DND-41 (cell line): ENCODE data around the gene PHLDB3.

Source experiments
- EZH2 ChIP-seq: IDR thresholded peaks from 3 replicates; pipeline ENCODE4 v1.6.1; 2012; ENCODE audit warnings: borderline replicate concordance, low read depth, mild to moderate bottlenecking, moderate library complexity, low read length, inconsistent platforms; ENCODE audit not compliant: severe bottlenecking
- TF ChIP-seq, protein P1 (sequence below): IDR thresholded peaks from 2 replicates; pipeline ENCODE4 v1.5.1; 2012; ENCODE audit warnings: borderline replicate concordance, low read length, moderate library complexity, mild to moderate bottlenecking; ENCODE audit not compliant: poor library complexity, severe bottlenecking; ENCODE audit errors: extremely low read depth

DNA sequence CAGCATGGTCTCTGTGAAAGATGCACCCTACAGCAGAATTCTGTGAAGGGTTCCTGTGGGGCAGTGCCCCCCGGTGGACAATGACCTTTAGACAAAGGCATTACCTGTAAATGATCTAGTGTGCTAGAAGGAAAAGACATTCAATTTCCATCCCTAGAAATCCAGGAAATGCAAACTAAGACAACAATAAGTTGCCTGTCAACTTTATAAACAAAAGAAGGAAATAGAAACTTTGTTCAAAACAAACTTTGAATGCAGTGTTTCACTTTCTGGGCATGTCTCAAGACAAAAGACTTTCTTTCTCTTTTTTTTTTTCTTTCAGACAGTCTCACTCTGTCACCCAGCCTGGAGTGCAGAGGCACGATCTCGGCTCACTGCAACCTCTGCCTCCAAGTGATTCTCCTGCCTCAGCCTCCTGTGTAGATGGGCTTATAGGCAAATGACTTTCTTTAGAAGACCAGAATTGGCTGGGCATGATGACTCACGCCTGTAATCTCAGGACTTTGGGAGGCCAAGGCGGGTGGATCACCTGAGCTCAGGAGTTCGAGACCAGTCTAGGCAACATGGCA is 74.3 kb downstream of the PHLDB3 start:
- TF ChIP-seq, protein P1, sequence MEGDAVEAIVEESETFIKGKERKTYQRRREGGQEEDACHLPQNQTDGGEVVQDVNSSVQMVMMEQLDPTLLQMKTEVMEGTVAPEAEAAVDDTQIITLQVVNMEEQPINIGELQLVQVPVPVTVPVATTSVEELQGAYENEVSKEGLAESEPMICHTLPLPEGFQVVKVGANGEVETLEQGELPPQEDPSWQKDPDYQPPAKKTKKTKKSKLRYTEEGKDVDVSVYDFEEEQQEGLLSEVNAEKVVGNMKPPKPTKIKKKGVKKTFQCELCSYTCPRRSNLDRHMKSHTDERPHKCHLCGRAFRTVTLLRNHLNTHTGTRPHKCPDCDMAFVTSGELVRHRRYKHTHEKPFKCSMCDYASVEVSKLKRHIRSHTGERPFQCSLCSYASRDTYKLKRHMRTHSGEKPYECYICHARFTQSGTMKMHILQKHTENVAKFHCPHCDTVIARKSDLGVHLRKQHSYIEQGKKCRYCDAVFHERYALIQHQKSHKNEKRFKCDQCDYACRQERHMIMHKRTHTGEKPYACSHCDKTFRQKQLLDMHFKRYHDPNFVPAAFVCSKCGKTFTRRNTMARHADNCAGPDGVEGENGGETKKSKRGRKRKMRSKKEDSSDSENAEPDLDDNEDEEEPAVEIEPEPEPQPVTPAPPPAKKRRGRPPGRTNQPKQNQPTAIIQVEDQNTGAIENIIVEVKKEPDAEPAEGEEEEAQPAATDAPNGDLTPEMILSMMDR: peak; percentile 45
- TF ChIP-seq EZH2: no peak
